ENCODE measurements around the gene PXYLP1.
"Not testable (repeated sequence)": the region's sequence is repeated elsewhere in the genome, so short reads cannot be mapped to it uniquely, and the experiment has no call there.

Gene PXYLP1

GRCh38 chr3:141193066-141193830 lies 38.4 kb upstream of the PXYLP1 start:
- no peak for TF ChIP-seq CTCF (IDR thresholded peaks at IDR 0.05; ENCODE audit: control insufficient read depth, insufficient read depth, low read depth, low read length, missing control alignments)
- no peak for DNase-seq (ENCODE audit: low read depth)

GRCh38 chr3:141201122-141201521 lies 30.5 kb upstream of the PXYLP1 start:
- DNase-seq (ENCODE audit: low read depth), result no peak
- no peak for TF ChIP-seq CTCF (IDR thresholded peaks at IDR 0.05; ENCODE audit: control insufficient read depth, insufficient read depth, low read depth, low read length, missing control alignments)

More at GRCh38 chr3:141193066-141193830, 38.4 kb upstream of the PXYLP1 start:
- no peak overlapping the region for H3K4me3 ChIP-seq (ENCODE audit: control insufficient read depth, low read depth, low read length)

GRCh38 chr3:141202682-141203081 lies 28.9 kb upstream of the PXYLP1 start:
- no peak for DNase-seq (ENCODE audit: low read depth)
- H3K4me3 ChIP-seq (ENCODE audit: control insufficient read depth, low read depth, low read length), result no peak overlapping the region
- TF ChIP-seq CTCF (IDR thresholded peaks at IDR 0.05; ENCODE audit: control insufficient read depth, insufficient read depth, low read depth, low read length, missing control alignments), result no peak

More at GRCh38 chr3:141201122-141201521, 30.5 kb upstream of the PXYLP1 start:
- H3K4me3 ChIP-seq (ENCODE audit: control insufficient read depth, low read depth, low read length), result no peak overlapping the region

GRCh38 chr3:141203866-141204265 lies 27.8 kb upstream of the PXYLP1 start:
- no peak for DNase-seq (ENCODE audit: low read depth)
- no peak for TF ChIP-seq CTCF (IDR thresholded peaks at IDR 0.05; ENCODE audit: control insufficient read depth, insufficient read depth, low read depth, low read length, missing control alignments)
- H3K4me3 ChIP-seq (ENCODE audit: control insufficient read depth, low read depth, low read length), result no peak overlapping the region

- DNase-seq (ENCODE audit: low read depth), result no peak
- H3K4me3 ChIP-seq (ENCODE audit: control insufficient read depth, low read depth, low read length), result no peak overlapping the region
- no peak for TF ChIP-seq CTCF (IDR thresholded peaks at IDR 0.05; ENCODE audit: control insufficient read depth, insufficient read depth, low read depth, low read length, missing control alignments)
Measured at GRCh38 chr3:141204343-141204742, 27.3 kb upstream of the PXYLP1 start.

GRCh38 chr3:141211306-141211705 lies 20.3 kb upstream of the PXYLP1 start:
- not testable (repeated sequence) for H3K4me3 ChIP-seq (ENCODE audit: control insufficient read depth, low read depth, low read length); DNase-seq (ENCODE audit: low read depth)

GRCh38 chr3:141212101-141212500 lies 19.5 kb upstream of the PXYLP1 start:
- DNase-seq (ENCODE audit: low read depth), result no peak
- no peak overlapping the region for H3K4me3 ChIP-seq (ENCODE audit: control insufficient read depth, low read depth, low read length)
- TF ChIP-seq CTCF (IDR thresholded peaks at IDR 0.05; ENCODE audit: control insufficient read depth, insufficient read depth, low read depth, low read length, missing control alignments), result no peak
